Loucy (cell line): ENCODE results near the gene KDR.

Experiments used
- H2AFZ ChIP-seq: fragments of 200-600 bp; sonication (generic); 2 replicates; pipeline ENCODE4 v1.6.0; 2016; ENCODE audit warnings: antibody characterized with exemption, mild to moderate bottlenecking, low read length, moderate library complexity
- H3F3A ChIP-seq: fragments of 200-600 bp; 2 replicates; pipeline ENCODE4 v1.6.0; 2016; ENCODE audit warnings: antibody characterized with exemption, low read depth, mild to moderate bottlenecking
- H3K27me3 ChIP-seq: fragments of 200-600 bp; sonication (generic); 2 replicates; pipeline ENCODE4 v1.6.1; 2014; ENCODE audit warnings: low read length, mild to moderate bottlenecking; ENCODE audit not compliant: insufficient read depth, poor library complexity, severe bottlenecking
- H3K36me3 ChIP-seq: fragments of 200-600 bp; sonication (generic); 2 replicates; pipeline ENCODE4 v1.6.1; 2016; ENCODE audit warnings: low read length; ENCODE audit not compliant: insufficient read depth
- H3K4me1 ChIP-seq: fragments of 200-600 bp; sonication (generic); 2 replicates; pipeline ENCODE4 v1.5.1; 2014; ENCODE audit warnings: low read length, mild to moderate bottlenecking; ENCODE audit not compliant: insufficient read depth, poor library complexity, severe bottlenecking
- H3K4me2 ChIP-seq: fragments of 200-600 bp; sonication (generic); 2 replicates; pipeline ENCODE4 v1.6.0; 2014; ENCODE audit warnings: antibody characterized with exemption, low read length, low read depth, mild to moderate bottlenecking; ENCODE audit not compliant: poor library complexity, severe bottlenecking
- H3K4me3 ChIP-seq: fragments of 200-600 bp; sonication (generic); 2 replicates; pipeline ENCODE4 v1.5.1; 2014; ENCODE audit warnings: low read length, mild to moderate bottlenecking, mixed read lengths; ENCODE audit not compliant: poor library complexity, severe bottlenecking
- H3K79me2 ChIP-seq: fragments of 200-600 bp; sonication (generic); 2 replicates; pipeline ENCODE4 v1.6.1; 2014; ENCODE audit warnings: low read length; ENCODE audit not compliant: insufficient read depth
- H3K9ac ChIP-seq: fragments of 200-600 bp; sonication (generic); 2 replicates; pipeline ENCODE4 v1.6.0; 2014; ENCODE audit warnings: mild to moderate bottlenecking, low read depth, low read length, moderate library complexity; ENCODE audit not compliant: poor library complexity, severe bottlenecking
- H3K9me2 ChIP-seq: fragments of 200-600 bp; sonication (generic); replicated peaks from 2 replicates; pipeline ENCODE4 v1.6.1; 2016; ENCODE audit warnings: low read depth, low read length, mixed read lengths
- H3K9me3 ChIP-seq: fragments of 200-600 bp; sonication (generic); 2 replicates; pipeline ENCODE4 v1.6.1; 2014; ENCODE audit warnings: mild to moderate bottlenecking, antibody characterized with exemption, low read length, low read depth; ENCODE audit not compliant: insufficient read depth
- H4K20me1 ChIP-seq: fragments of 200-600 bp; sonication (generic); 2 replicates; pipeline ENCODE4 v1.6.0; 2014; ENCODE audit warnings: antibody characterized with exemption, low read length, mild to moderate bottlenecking; ENCODE audit not compliant: insufficient read depth, poor library complexity, severe bottlenecking
- CTCF ChIP-seq: fragments of 200-600 bp; sonication (generic); conservative IDR thresholded peaks from 2 replicates; pipeline ENCODE4 v1.5.1; 2014; ENCODE audit warnings: mild to moderate bottlenecking, antibody characterized with exemption, low read length
- EZH2phosphoT487 ChIP-seq: fragments of 200-600 bp; IDR thresholded peaks from 2 replicates; pipeline ENCODE4 v1.6.1; 2018; ENCODE audit warnings: antibody characterized with exemption, mild to moderate bottlenecking, moderate library complexity, borderline replicate concordance

KDR gene

GRCh38 chr4:55075823-55076716, 49.3 kb downstream of the KDR start:
- Histone ChIP-seq H3K79me2 (no peaks in the 10 kb centered on the region), H3K4me3 (peak overlapping the region; percentile 50), H2AFZ (peak overlapping the region; percentile 40; the same call in 1 of the 2 replicates), H3F3A (no peaks in the 10 kb centered on the region), H3K9me2 (no peaks in the 10 kb centered on the region), H3K27me3 (no peaks in the 10 kb centered on the region), H3K36me3 (no peaks in the 10 kb centered on the region), H3K9ac (no peak overlapping the region), H3K4me1 (peaks cover 7% of the 10 kb centered on the region), H3K9me3 (no peaks in the 10 kb centered on the region), H4K20me1 (no peaks in the 10 kb centered on the region), H3K4me2 (peak overlapping the region; percentile 64)
- TF ChIP-seq EZH2phosphoT487, result no peak
- no peak for TF ChIP-seq CTCF

- H3K9ac ChIP-seq, result no peak overlapping the region
- H3K36me3 ChIP-seq, result no peaks in the 10 kb centered on the region
- TF ChIP-seq CTCF (no peak), EZH2phosphoT487 (no peak)
- peak overlapping the region; percentile 64 for H3K4me2 ChIP-seq
- H3K27me3 ChIP-seq, result no peaks in the 10 kb centered on the region
- no peaks in the 10 kb centered on the region for H3K9me3 ChIP-seq
- H3F3A ChIP-seq, result no peaks in the 10 kb centered on the region
- no peaks in the 10 kb centered on the region for H3K9me2 ChIP-seq
- H3K4me1 ChIP-seq, result peaks cover 7% of the 10 kb centered on the region
- no peaks in the 10 kb centered on the region for H3K79me2 ChIP-seq
- no peaks in the 10 kb centered on the region for H4K20me1 ChIP-seq
- 0 out of 2 replicates have a peak overlapping the region, but pooled peaks have one; percentile 40 for H2AFZ ChIP-seq
- H3K4me3 ChIP-seq, result peak overlapping the region; percentile 50
Measured at GRCh38 chr4:55075376-55075775, 50.0 kb downstream of the KDR start.

GRCh38 chr4:55074386-55074785, 51.0 kb downstream of the KDR start:
- Histone ChIP-seq H3K9me2 (no peaks in the 10 kb centered on the region), H3K4me3 (no peak overlapping the region), H3K4me2 (no peak overlapping the region), H3K4me1 (peaks cover 7% of the 10 kb centered on the region), H3F3A (no peaks in the 10 kb centered on the region), H3K27me3 (no peaks in the 10 kb centered on the region), H3K36me3 (no peaks in the 10 kb centered on the region), H3K9me3 (no peaks in the 10 kb centered on the region), H3K9ac (no peak overlapping the region), H4K20me1 (no peaks in the 10 kb centered on the region), H3K79me2 (no peaks in the 10 kb centered on the region), H2AFZ (0 out of 2 replicates have a peak overlapping the region, but pooled peaks have one; percentile 44)
- TF ChIP-seq EZH2phosphoT487 (no peak), CTCF (no peak)
